RWPE2 (cell line): ENCODE measurements around the gene STK24.

Experiments
- ATAC-seq: fragments of 200-7000 bp; cut with Tn5 transposase; 3 replicates; pipeline ENCODE4 v1.9.1; 2021; ENCODE audit warnings: low read depth
- DNase-seq: peaks from one replicate; pipeline ENCODE4 v3.0.0-alpha.2; 2020; ENCODE audit warnings: low spot score
- H3K27ac ChIP-seq: fragments of 450-650 bp; 2 replicates; pipeline ENCODE4 v1.5.1; 2017; ENCODE audit warnings: mild to moderate bottlenecking; ENCODE audit not compliant: poor library complexity, severe bottlenecking
- H3K27me3 ChIP-seq: fragments of 250-450 bp; sonication (Bioruptor Pico); 2 replicates; pipeline ENCODE4 v1.5.1; 2021; ENCODE audit warnings: mild to moderate bottlenecking, moderate library complexity; ENCODE audit not compliant: insufficient read depth, poor library complexity, severe bottlenecking
- H3K36me3 ChIP-seq: fragments of 250-450 bp; sonication (Bioruptor Pico); 2 replicates; pipeline ENCODE4 v1.5.1; 2020; ENCODE audit warnings: low read depth, mild to moderate bottlenecking, moderate library complexity
- H3K4me1 ChIP-seq: fragments of 250-450 bp; sonication (Bioruptor Pico); 2 replicates; pipeline ENCODE4 v1.5.1; 2021; ENCODE audit warnings: mild to moderate bottlenecking, moderate library complexity; ENCODE audit not compliant: insufficient read depth, poor library complexity, severe bottlenecking
- H3K4me3 ChIP-seq: fragments of 250-450 bp; sonication (Bioruptor Pico); 2 replicates; pipeline ENCODE4 v1.5.1; 2021; ENCODE audit warnings: mild to moderate bottlenecking, moderate library complexity; ENCODE audit not compliant: severe bottlenecking
- H3K9me3 ChIP-seq: fragments of 250-450 bp; sonication (Bioruptor Pico); 2 replicates; pipeline ENCODE4 v1.5.1; 2021; ENCODE audit warnings: mild to moderate bottlenecking, moderate library complexity; ENCODE audit not compliant: severe bottlenecking
- CTCF ChIP-seq: fragments of 450-650 bp; IDR thresholded peaks from one replicate; pipeline ENCODE4 v1.5.1; 2017; ENCODE audit warnings: mild to moderate bottlenecking, moderate library complexity; ENCODE audit not compliant: poor library complexity, severe bottlenecking

The STK24 gene

GRCh38 chr13:98503175-98504028, 73.5 kb downstream of the STK24 start:
- no peak for ATAC-seq
- DNase-seq, result no peak
- no peaks in the 10 kb centered on the region for H3K9me3 ChIP-seq
- no peak overlapping the region for H3K4me3 ChIP-seq
- no peaks in the 10 kb centered on the region for H3K27me3 ChIP-seq
- peaks cover 30% of the 10 kb centered on the region for H3K36me3 ChIP-seq
- peaks cover 12% of the 10 kb centered on the region for H3K4me1 ChIP-seq
- TF ChIP-seq CTCF, result no peak
- H3K27ac ChIP-seq, result no peak overlapping the region

GRCh38 chr13:98500963-98501421, 75.9 kb downstream of the STK24 start:
- Histone ChIP-seq H3K27me3 (no peaks in the 10 kb centered on the region), H3K4me1 (no peaks in the 10 kb centered on the region), H3K36me3 (peaks cover 33% of the 10 kb centered on the region), H3K4me3 (no peak overlapping the region), H3K27ac (no peak overlapping the region), H3K9me3 (no peaks in the 10 kb centered on the region)
- no peak for TF ChIP-seq CTCF
- DNase-seq, result no peak
- no peak for ATAC-seq

- ATAC-seq (no peak), DNase-seq (no peak)
- H3K27ac ChIP-seq, result no peak overlapping the region
- H3K4me3 ChIP-seq, result no peak overlapping the region
- H3K27me3 ChIP-seq, result no peaks in the 10 kb centered on the region
- H3K36me3 ChIP-seq, result peaks cover 39% of the 10 kb centered on the region
- H3K4me1 ChIP-seq, result no peaks in the 10 kb centered on the region
- no peaks in the 10 kb centered on the region for H3K9me3 ChIP-seq
- no peak for TF ChIP-seq CTCF
Observed at GRCh38 chr13:98496966-98497365, 79.9 kb downstream of the STK24 start.

DNA sequence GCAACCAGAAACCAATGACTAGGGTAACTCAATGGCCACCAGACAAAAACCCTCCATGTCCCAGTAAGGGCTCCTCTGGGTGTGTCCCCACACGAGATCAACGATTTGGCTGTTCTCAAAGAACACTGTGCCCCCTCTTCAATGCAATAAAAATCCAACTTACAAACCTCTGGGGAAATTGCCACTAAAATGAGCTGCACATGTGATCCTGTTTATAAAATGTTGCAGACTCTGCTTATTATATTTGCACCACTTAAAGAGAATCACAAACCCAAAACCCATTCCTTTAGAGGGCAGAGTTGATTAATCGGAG, 80.5 kb downstream of the STK24 start:
- DNase-seq, result no peak
- Histone ChIP-seq H3K9me3 (no peaks in the 10 kb centered on the region), H3K36me3 (peaks cover 39% of the 10 kb centered on the region), H3K4me3 (no peak overlapping the region), H3K4me1 (no peaks in the 10 kb centered on the region), H3K27ac (no peak overlapping the region), H3K27me3 (no peaks in the 10 kb centered on the region)
- ATAC-seq, result no peak
- TF ChIP-seq CTCF, result no peak
